Measurements from ENCODE around the gene FAM151B.
"Not testable (repeated sequence)": the region's sequence is repeated elsewhere in the genome, so short reads cannot be mapped to it uniquely, and the experiment has no call there.

Gene FAM151B

GRCh38 chr5:80503641-80504040 is 15.7 kb downstream of the FAM151B start:
- in situ Hi-C loops (cut with MboI; ENCODE audit: low sequenced_read_pairs), result no loop called here

- in situ Hi-C loops (cut with MboI; ENCODE audit: low sequenced_read_pairs), result no loop called here
Observed at GRCh38 chr5:80504833-80505232, 16.9 kb downstream of the FAM151B start.

GRCh38 chr5:80507663-80508062 is 19.8 kb downstream of the FAM151B start:
- in situ Hi-C loops (cut with MboI; ENCODE audit: low sequenced_read_pairs), result no loop called here

- in situ Hi-C loops (cut with MboI; ENCODE audit: low sequenced_read_pairs), result no loop called here
Observed at GRCh38 chr5:80508844-80509243, 20.9 kb downstream of the FAM151B start.

- in situ Hi-C loops (cut with MboI; ENCODE audit: low sequenced_read_pairs), result no loop called here
Observed at GRCh38 chr5:80509362-80509761, 21.5 kb downstream of the FAM151B start.

DNA sequence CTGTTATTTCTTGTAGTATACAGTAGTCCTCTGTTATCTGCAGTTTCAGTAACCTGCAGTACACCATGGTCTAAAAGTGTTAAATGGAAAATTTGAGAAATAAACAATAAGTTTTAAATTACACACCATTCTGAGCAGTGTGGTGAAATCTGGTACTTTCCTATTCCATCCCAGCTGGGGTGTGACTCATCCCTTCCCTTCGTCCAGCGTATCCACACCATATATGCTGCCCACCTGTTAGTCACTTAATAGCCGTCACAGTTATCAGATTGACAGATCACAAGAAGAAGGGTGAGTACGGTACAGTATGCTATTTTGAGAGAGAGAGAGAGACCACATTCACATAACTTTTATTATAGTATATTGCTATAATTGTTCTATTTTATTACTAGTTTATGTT is 28.9 kb downstream of the FAM151B start:
- in situ Hi-C loops (cut with MboI; ENCODE audit: low sequenced_read_pairs), result no loop called here

- in situ Hi-C loops (cut with MboI; ENCODE audit: low sequenced_read_pairs), result no loop called here
Observed at GRCh38 chr5:80540691-80541090, 52.8 kb downstream of the FAM151B start.

DNA sequence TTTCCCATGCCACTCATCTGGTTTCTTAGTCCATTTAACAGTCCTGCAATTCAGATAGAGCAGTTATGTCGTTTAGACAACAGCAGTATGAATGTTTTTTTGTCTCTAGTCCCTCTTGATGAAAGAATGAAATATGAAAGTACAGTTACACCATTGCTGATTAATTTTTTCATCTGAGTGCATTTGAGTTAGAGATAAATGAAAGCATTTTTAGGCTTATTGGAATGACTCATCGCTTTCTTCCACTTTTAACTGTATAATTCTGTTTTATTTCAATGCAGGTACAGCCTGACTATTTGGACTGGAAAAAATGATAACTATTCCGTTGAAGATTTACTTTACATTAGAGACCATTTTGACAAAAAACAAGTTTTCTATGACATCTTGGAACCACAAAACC is 53.5 kb downstream of the FAM151B start:
- in situ Hi-C loops (cut with MboI; ENCODE audit: low sequenced_read_pairs), result no loop called here

GRCh38 chr5:80554646-80555045 is 66.7 kb downstream of the FAM151B start:
- in situ Hi-C loops (cut with MboI; ENCODE audit: low sequenced_read_pairs), result no loop called here

GRCh38 chr5:80555099-80555498 is 67.2 kb downstream of the FAM151B start:
- in situ Hi-C loops (cut with MboI; ENCODE audit: low sequenced_read_pairs), result no loop called here

DNA sequence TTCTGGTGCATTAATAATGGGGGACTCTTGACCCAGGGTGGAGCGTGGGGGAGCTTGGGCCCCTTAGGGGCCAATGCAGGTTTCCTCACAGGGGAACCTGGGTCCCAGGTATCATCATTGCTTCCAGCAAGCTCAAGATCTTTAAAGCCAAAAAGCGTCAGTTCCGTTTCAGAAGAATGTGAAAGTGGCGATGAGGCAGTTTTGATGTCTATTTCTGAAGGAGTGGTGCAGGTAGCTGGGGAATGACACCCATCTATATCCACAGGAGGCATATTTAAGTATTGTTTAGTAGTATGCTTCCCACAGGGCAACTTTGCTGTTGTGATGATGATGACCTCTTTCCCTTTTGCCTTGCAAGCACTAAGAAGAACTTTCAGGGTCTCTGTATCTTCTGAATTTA is 71.3 kb downstream of the FAM151B start:
- in situ Hi-C loops (cut with MboI; ENCODE audit: low sequenced_read_pairs), result no loop called here

DNA sequence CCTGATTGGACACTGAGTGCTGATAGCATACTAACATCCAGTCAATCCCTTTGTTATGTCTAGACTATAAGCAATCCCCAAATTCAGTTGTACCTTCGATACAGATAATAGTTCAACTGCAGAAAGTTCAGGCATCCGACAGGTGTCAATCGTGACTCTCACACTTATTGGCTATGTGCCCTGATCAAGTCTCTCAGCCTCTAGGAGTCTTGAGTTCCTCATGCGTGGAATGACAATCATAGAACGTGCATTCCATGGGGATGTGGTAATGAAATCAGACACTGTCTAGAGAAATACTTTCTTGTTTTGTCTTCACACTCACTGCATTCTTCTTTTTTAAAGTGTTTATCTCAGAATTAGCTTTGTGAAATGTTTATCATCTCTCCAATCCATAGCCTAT is 77.4 kb downstream of the FAM151B start:
- in situ Hi-C loops (cut with MboI; ENCODE audit: low sequenced_read_pairs), result no loop called here

DNA sequence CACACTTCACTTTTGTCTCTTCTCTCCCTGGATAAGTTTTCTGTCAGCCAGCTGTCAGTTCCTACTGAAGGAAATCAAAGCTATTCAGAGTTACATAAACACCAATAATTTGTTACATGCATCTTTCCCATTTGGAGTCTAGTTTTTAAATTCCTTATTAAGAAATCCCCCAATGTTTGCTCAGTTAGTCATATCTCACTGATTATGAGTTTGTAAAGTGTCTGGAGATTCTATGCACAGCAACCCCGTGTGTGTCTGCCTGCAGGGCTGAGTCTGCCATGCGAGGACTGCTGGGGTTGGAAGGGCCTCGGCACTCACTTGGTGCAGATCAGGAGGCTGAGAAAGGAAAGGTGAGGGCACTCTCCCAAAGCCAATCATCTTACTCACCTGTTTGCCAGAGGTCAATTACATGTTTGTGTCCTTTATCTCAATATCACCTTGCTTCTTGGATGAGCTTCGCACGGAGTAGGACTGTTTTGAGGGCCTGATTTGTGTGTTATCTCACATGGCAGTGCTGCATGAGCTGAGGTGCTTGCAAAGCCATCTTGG is 78.9 kb downstream of the FAM151B start:
- in situ Hi-C loops (cut with MboI; ENCODE audit: low sequenced_read_pairs), result no loop called here

- in situ Hi-C loops (cut with MboI; ENCODE audit: low sequenced_read_pairs), result no loop called here
Observed at GRCh38 chr5:80568251-80568650, 80.4 kb downstream of the FAM151B start.

DNA sequence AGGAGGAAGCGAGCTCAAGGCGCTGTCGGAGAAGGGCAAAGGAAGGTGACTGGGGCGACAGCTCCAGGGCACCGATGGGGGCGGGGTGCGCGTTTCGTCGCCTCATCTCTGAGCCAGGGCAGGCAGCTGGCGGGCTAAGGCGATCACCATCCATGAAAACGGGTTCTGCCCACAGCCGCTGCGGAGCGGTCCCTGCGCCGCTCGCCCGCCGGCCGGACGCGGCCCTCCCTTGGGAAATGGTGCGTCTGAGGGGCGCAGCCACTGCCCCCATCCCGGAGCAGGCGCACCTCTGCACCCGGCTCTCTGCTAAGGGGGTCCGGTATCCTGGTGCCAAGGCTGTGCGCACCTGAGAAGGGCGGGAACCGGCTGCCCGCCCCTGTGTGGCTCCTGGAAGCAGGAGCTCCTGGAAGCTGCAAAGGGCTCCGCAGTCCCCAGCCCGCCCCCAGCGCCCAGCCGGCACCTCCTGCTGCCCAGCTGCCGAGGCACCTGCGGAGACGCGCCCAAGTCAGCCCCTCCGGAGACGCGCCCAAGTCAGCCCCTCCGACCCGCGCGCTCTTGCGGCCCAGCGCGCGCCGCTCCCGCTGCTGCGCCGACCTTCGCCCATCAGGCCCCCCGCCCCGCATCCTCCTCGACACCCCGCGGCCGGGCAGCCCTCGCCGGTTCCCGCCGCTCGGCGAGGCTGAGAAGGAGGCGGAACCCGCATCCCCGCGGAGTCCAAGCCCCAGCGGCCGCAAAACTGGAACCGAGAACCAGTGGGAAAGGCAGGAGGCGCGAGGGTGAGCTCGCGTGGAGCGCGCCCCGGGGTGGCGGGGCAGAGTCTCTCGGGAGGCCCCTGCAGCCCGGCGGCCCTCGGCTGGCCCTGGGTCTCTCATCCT is 81.4 kb downstream of the FAM151B start:
- in situ Hi-C loops (cut with MboI; ENCODE audit: low sequenced_read_pairs), result no loop called here

GRCh38 chr5:80569961-80570786 is 82.3 kb downstream of the FAM151B start, which contains the start of gene ANKRD34B:
ANKRD34B (minus strand) TSS chr5:80570280; CDS start chr5:80560019, 10,261 bp downstream.
- in situ Hi-C loops (cut with MboI; ENCODE audit: low sequenced_read_pairs), result no loop called here

GRCh38 chr5:80573062-80573461 is 85.2 kb downstream of the FAM151B start:
- in situ Hi-C loops (cut with MboI; ENCODE audit: low sequenced_read_pairs), result no loop called here

DNA sequence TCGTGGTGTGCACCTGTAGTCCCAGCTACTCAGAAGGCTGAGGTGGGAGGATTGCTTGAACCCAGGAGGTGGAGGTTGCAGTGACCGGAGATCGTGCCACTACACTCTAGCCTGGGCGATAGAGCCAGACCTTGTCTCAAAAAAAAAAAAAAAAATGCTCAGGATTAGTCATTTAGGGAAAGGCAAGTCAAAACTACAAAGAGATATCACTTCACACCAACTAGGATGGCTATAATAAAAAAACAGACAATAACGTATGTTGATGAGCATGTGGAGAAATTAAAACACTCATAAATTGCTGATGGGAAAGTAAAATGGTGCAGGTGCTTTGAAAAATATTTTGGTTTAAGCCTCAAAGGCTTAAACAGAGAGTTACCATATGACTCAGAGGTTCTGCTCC is 88.5 kb downstream of the FAM151B start:
- in situ Hi-C loops (cut with MboI; ENCODE audit: low sequenced_read_pairs), result no loop called here

- in situ Hi-C loops (cut with MboI; ENCODE audit: low sequenced_read_pairs), result no loop called here
Observed at GRCh38 chr5:80577707-80578106, 89.8 kb downstream of the FAM151B start.

- in situ Hi-C loops (cut with MboI; ENCODE audit: low sequenced_read_pairs), result no loop called here
Observed at GRCh38 chr5:80579050-80579449, 91.2 kb downstream of the FAM151B start.

- in situ Hi-C loops (cut with MboI; ENCODE audit: low sequenced_read_pairs), result not testable (repeated sequence)
Observed at GRCh38 chr5:80580291-80580690, 92.4 kb downstream of the FAM151B start.

GRCh38 chr5:80584770-80585169 is 96.9 kb downstream of the FAM151B start:
- in situ Hi-C loops (cut with MboI; ENCODE audit: low sequenced_read_pairs), result no loop called here
